ENCODE measurements around the gene SULT4A1.
A peak's percentile ranks its signal among the peaks of the same experiment; 100 is the strongest.

Gene SULT4A1

DNA sequence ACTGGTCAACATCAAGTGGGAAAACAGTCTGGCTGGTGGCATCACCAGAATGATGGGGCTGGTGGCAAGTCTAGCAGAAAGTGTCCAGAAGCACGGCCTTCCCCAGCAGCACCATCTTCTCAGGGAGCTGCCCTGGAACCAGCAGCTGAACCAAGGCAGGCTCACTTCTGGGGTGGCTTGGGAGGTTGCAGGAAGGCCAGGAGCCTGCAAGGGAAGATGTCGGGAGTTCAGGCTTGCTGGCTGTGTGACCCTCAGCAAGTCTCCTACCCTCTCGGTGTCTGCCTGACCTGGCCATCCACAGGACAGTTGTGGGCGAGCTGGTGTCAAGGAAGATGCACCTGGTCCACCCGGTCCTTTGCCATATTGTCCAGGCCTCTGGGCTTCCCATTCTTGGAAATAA is 31.8 kb upstream of the SULT4A1 start:
- no peak for DNase-seq (ENCODE audit: low read depth)
- peaks cover 32% of the 10 kb centered on the region for H3K27me3 ChIP-seq (replicated peaks; ENCODE audit: control insufficient read depth, insufficient read depth, low read length)

GRCh38 chr22:43893266-43893665 is 31.0 kb upstream of the SULT4A1 start:
- Histone ChIP-seq H3K4me1 (ENCODE audit: control insufficient read depth, insufficient read depth, low read length) (peaks cover 8% of the 10 kb centered on the region), H3K4me3 (ENCODE audit: low read length) (no peak overlapping the region), H3K27me3 (replicated peaks; ENCODE audit: control insufficient read depth, insufficient read depth, low read length) (peaks cover 37% of the 10 kb centered on the region), H3K9ac (ENCODE audit: low read length) (no peak overlapping the region), H3K9me3 (ENCODE audit: control insufficient read depth, low read length) (no peaks in the 10 kb centered on the region), H3K36me3 (ENCODE audit: control insufficient read depth, insufficient read depth, low read length, severe bottlenecking) (no peaks in the 10 kb centered on the region)
- no peak for DNase-seq (ENCODE audit: low read depth)

More for the DNA sequence above, 31.8 kb upstream of the SULT4A1 start:
- H3K9ac ChIP-seq (ENCODE audit: low read length) = no peak overlapping the region
- no peak overlapping the region for H3K4me3 ChIP-seq (ENCODE audit: low read length)
- no peaks in the 10 kb centered on the region for H3K36me3 ChIP-seq (ENCODE audit: control insufficient read depth, insufficient read depth, low read length, severe bottlenecking)
- H3K4me1 ChIP-seq (ENCODE audit: control insufficient read depth, insufficient read depth, low read length) = peaks cover 11% of the 10 kb centered on the region
- H3K9me3 ChIP-seq (ENCODE audit: control insufficient read depth, low read length) = no peaks in the 10 kb centered on the region

GRCh38 chr22:43892183-43892894 is 30.0 kb upstream of the SULT4A1 start:
- Histone ChIP-seq H3K36me3 (ENCODE audit: control insufficient read depth, insufficient read depth, low read length, severe bottlenecking) (no peaks in the 10 kb centered on the region), H3K27me3 (replicated peaks; ENCODE audit: control insufficient read depth, insufficient read depth, low read length) (peaks cover 46% of the 10 kb centered on the region)

GRCh38 chr22:43891360-43892182 is 29.3 kb upstream of the SULT4A1 start, which contains the start of gene PNPLA5:
Gene PNPLA5 (minus strand): TSS chr22:43892013. CDS start chr22:43891880, 133 bp downstream.
- DNase-seq (ENCODE audit: low read depth) = peak; percentile 36

More at GRCh38 chr22:43892183-43892894, 30.0 kb upstream of the SULT4A1 start:
- Histone ChIP-seq H3K9me3 (ENCODE audit: control insufficient read depth, low read length) (no peaks in the 10 kb centered on the region), H3K4me3 (ENCODE audit: low read length) (no peak overlapping the region), H3K4me1 (ENCODE audit: control insufficient read depth, insufficient read depth, low read length) (peaks cover under 1% of the 10 kb centered on the region), H3K9ac (ENCODE audit: low read length) (no peak overlapping the region)
- DNase-seq (ENCODE audit: low read depth) = no peak

DNA sequence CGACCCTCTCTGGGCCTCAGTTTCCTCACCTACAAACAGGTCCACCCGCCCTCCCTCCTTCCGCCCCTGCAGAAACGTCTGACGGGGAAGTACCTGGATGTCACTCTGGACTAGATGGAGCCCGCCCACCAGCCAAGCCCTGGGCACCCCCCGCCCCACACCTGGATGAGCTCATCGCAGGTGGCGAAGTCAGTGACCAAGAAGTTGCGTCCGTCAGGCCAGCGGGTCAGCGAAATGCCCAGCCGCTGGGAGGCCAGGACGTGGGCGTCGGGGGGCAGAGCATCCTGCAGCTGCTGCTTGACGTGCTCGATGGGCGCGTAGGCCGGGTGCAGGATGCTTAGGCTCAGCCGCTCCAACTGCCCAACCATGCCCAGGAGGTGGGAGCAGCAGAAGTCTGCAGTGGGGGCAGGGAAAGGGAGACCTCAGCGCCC is 28.6 kb upstream of the SULT4A1 start:
- Histone ChIP-seq H3K27me3 (replicated peaks; ENCODE audit: control insufficient read depth, insufficient read depth, low read length) (peaks cover 60% of the 10 kb centered on the region), H3K4me3 (ENCODE audit: low read length) (no peak overlapping the region)

More at GRCh38 chr22:43891360-43892182, 29.3 kb upstream of the SULT4A1 start, which contains the start of gene PNPLA5:
- H3K36me3 ChIP-seq (ENCODE audit: control insufficient read depth, insufficient read depth, low read length, severe bottlenecking) = no peaks in the 10 kb centered on the region
- peaks cover 53% of the 10 kb centered on the region for H3K27me3 ChIP-seq (replicated peaks; ENCODE audit: control insufficient read depth, insufficient read depth, low read length)
- H3K9ac ChIP-seq (ENCODE audit: low read length) = no peak within 1 kb of the TSS
- no peaks in the 10 kb centered on the region for H3K4me1 ChIP-seq (ENCODE audit: control insufficient read depth, insufficient read depth, low read length)
- no peak within 1 kb of the TSS for H3K4me3 ChIP-seq (ENCODE audit: low read length)
- H3K9me3 ChIP-seq (ENCODE audit: control insufficient read depth, low read length) = no peaks in the 10 kb centered on the region

DNA sequence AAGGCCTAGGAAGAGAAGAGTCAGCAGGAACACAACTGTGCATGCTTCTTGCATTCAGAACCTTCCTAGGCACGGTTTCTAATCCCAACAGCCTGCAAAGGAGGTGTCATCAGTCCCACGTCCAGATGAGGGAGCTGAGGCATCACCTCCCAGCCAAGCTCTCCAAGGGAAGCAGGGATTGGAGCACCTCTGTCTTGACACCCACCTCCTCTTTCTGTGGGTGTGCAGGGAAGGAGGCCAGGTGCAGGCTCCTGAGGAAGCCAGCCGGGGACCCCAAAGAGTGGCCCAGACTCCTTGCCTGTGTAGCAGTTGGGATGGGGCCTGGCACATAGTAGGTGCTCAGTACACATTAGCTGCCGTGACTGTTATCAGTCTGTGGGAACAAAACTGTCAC is 27.5 kb upstream of the SULT4A1 start:
- H3K36me3 ChIP-seq (ENCODE audit: control insufficient read depth, insufficient read depth, low read length, severe bottlenecking) = no peaks in the 10 kb centered on the region
- DNase-seq (ENCODE audit: low read depth) = no peak
- no peaks in the 10 kb centered on the region for H3K4me1 ChIP-seq (ENCODE audit: control insufficient read depth, insufficient read depth, low read length)
- H3K9ac ChIP-seq (ENCODE audit: low read length) = no peak overlapping the region
- no peak overlapping the region for H3K4me3 ChIP-seq (ENCODE audit: low read length)
- peaks cover 64% of the 10 kb centered on the region for H3K27me3 ChIP-seq (replicated peaks; ENCODE audit: control insufficient read depth, insufficient read depth, low read length)
- H3K9me3 ChIP-seq (ENCODE audit: control insufficient read depth, low read length) = no peaks in the 10 kb centered on the region

More for the DNA sequence above, 28.6 kb upstream of the SULT4A1 start:
- H3K9me3 ChIP-seq (ENCODE audit: control insufficient read depth, low read length) = no peaks in the 10 kb centered on the region
- H3K36me3 ChIP-seq (ENCODE audit: control insufficient read depth, insufficient read depth, low read length, severe bottlenecking) = no peaks in the 10 kb centered on the region
- H3K4me1 ChIP-seq (ENCODE audit: control insufficient read depth, insufficient read depth, low read length) = no peaks in the 10 kb centered on the region
- no peak for DNase-seq (ENCODE audit: low read depth)
- H3K9ac ChIP-seq (ENCODE audit: low read length) = no peak overlapping the region

- no peak overlapping the region for H3K4me3 ChIP-seq (ENCODE audit: low read length)
- no peak overlapping the region for H3K9ac ChIP-seq (ENCODE audit: low read length)
- no peak for DNase-seq (ENCODE audit: low read depth)
- H3K36me3 ChIP-seq (ENCODE audit: control insufficient read depth, insufficient read depth, low read length, severe bottlenecking) = no peaks in the 10 kb centered on the region
- peaks cover 64% of the 10 kb centered on the region for H3K27me3 ChIP-seq (replicated peaks; ENCODE audit: control insufficient read depth, insufficient read depth, low read length)
- no peaks in the 10 kb centered on the region for H3K4me1 ChIP-seq (ENCODE audit: control insufficient read depth, insufficient read depth, low read length)
- no peaks in the 10 kb centered on the region for H3K9me3 ChIP-seq (ENCODE audit: control insufficient read depth, low read length)
These were observed 27.0 kb upstream of the SULT4A1 start for GRCh38 chr22:43889201-43889859.

DNA sequence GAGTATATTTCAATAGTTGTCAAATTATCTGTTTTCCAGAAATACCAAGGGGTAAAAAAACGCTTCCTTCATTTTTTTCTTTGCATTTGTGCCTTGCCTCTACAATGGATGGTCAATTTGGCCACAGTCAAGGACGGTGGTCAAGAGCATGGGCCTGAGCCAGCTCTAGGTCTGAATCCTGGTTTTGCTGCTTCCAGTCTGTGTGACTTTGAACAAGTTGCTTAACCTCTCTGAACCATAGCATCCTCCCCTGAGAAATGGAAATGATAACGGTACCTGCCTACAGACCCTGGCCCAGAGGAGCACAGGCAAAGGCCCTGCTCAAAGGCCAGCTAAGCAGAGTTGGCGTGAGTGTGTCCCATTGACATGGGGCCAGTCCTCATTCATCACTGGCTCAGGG is 26.4 kb upstream of the SULT4A1 start:
- DNase-seq (ENCODE audit: low read depth) = no peak
- H3K27me3 ChIP-seq (replicated peaks; ENCODE audit: control insufficient read depth, insufficient read depth, low read length) = peaks cover 64% of the 10 kb centered on the region
- no peak overlapping the region for H3K9ac ChIP-seq (ENCODE audit: low read length)

DNA sequence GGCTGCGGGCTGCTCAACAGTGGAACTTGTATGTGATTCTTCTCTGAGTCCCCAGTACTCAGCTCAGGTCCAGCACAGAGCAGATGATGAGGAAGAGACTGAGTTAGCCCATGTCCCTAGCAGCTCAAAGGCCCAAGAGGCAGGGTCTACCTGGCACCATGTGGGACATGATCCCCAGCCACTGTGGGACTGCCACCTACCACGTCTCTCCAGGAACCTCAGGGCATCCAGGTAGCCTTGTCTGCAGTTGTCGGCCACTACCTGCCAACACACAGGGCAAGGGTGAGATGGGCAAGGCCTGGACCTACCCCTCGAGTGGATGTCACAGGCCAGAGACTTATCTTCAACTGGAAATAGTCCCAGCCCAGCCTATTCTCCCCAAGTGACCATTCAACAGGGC is 25.1 kb upstream of the SULT4A1 start:
- Histone ChIP-seq H3K27me3 (replicated peaks; ENCODE audit: control insufficient read depth, insufficient read depth, low read length) (peaks cover 57% of the 10 kb centered on the region), H3K36me3 (ENCODE audit: control insufficient read depth, insufficient read depth, low read length, severe bottlenecking) (no peaks in the 10 kb centered on the region), H3K9ac (ENCODE audit: low read length) (no peak overlapping the region), H3K9me3 (ENCODE audit: control insufficient read depth, low read length) (peaks cover 5% of the 10 kb centered on the region), H3K4me1 (ENCODE audit: control insufficient read depth, insufficient read depth, low read length) (no peaks in the 10 kb centered on the region), H3K4me3 (ENCODE audit: low read length) (no peak overlapping the region)
- DNase-seq (ENCODE audit: low read depth) = no peak

More for the DNA sequence above, 26.4 kb upstream of the SULT4A1 start:
- Histone ChIP-seq H3K9me3 (ENCODE audit: control insufficient read depth, low read length) (no peaks in the 10 kb centered on the region), H3K4me3 (ENCODE audit: low read length) (no peak overlapping the region), H3K4me1 (ENCODE audit: control insufficient read depth, insufficient read depth, low read length) (no peaks in the 10 kb centered on the region), H3K36me3 (ENCODE audit: control insufficient read depth, insufficient read depth, low read length, severe bottlenecking) (no peaks in the 10 kb centered on the region)

DNA sequence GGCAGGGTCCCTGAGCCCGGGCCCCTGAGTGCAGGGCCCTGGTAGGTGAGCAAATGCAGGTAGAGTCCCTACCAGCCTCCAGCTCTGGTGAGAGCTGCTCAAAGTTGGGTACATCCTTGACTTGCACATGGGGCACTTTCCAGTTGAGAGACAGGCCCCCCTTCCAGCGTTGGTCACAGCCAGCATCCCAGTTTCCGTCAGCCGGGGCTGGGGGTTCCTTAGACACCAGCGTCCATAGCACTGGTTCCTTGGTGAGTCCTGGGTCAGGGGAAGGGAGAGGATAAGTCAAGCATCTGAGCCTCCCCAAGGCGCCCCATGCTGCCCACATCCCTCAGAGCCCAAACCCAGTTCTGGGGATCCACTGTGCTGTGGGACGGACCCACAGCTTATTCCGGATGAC is 23.9 kb upstream of the SULT4A1 start:
- DNase-seq (ENCODE audit: low read depth) = no peak
- Histone ChIP-seq H3K9me3 (ENCODE audit: control insufficient read depth, low read length) (peaks cover 5% of the 10 kb centered on the region), H3K9ac (ENCODE audit: low read length) (no peak overlapping the region), H3K4me1 (ENCODE audit: control insufficient read depth, insufficient read depth, low read length) (no peaks in the 10 kb centered on the region), H3K4me3 (ENCODE audit: low read length) (no peak overlapping the region), H3K36me3 (ENCODE audit: control insufficient read depth, insufficient read depth, low read length, severe bottlenecking) (no peaks in the 10 kb centered on the region), H3K27me3 (replicated peaks; ENCODE audit: control insufficient read depth, insufficient read depth, low read length) (peaks cover 48% of the 10 kb centered on the region)

- Histone ChIP-seq H3K9ac (ENCODE audit: low read length) (no peak overlapping the region), H3K36me3 (ENCODE audit: control insufficient read depth, insufficient read depth, low read length, severe bottlenecking) (no peaks in the 10 kb centered on the region), H3K4me3 (ENCODE audit: low read length) (no peak overlapping the region), H3K9me3 (ENCODE audit: control insufficient read depth, low read length) (peaks cover 5% of the 10 kb centered on the region), H3K27me3 (replicated peaks; ENCODE audit: control insufficient read depth, insufficient read depth, low read length) (peaks cover 48% of the 10 kb centered on the region), H3K4me1 (ENCODE audit: control insufficient read depth, insufficient read depth, low read length) (no peaks in the 10 kb centered on the region)
- no peak for DNase-seq (ENCODE audit: low read depth)
These were observed 23.5 kb upstream of the SULT4A1 start for GRCh38 chr22:43885786-43886185.

All from adipocyte (in vitro differentiated cells).